Measurements from ENCODE around the gene SKOR1.

- peak; percentile 24; the same call in 1 of the 2 replicates for TF ChIP-seq CTCF (conservative IDR thresholded peaks at IDR 0.05; ENCODE audit: low read length)
- no peak for TF ChIP-seq EZH2phosphoT487 (IDR thresholded peaks at IDR 0.05; ENCODE audit: borderline replicate concordance, low read depth, low read length)
Observed at GRCh38 chr15:67784090-67784781, 41.1 kb upstream of the SKOR1 start.

Measured in OCI-LY7 (cell line).